Keratinocyte (primary cell): Measurements from ENCODE around the gene ENO2. TPM values are rescaled to one million over a fixed set of nuclear protein-coding genes. Genes with fewer than 3 reads are reported as not detected.

Source experiments
- DNase-seq: peaks from one replicate; pipeline ENCODE4 v3.0.0-alpha.2; 2011; ENCODE audit warnings: low read depth, missing footprints, low spot score
- FAIRE-seq: peaks from 2 replicates; lab custom pipeline; 2011; peaks lifted over from hg19 to GRCh38; lab: Jason Lieb, UNC
- H2AFZ ChIP-seq: 2 replicates; pipeline ENCODE4 v1.6.0; 2012; ENCODE audit warnings: low read length, control low read depth, inconsistent platforms; ENCODE audit not compliant: control insufficient read depth
- H3K27ac ChIP-seq: 2 replicates; pipeline ENCODE4 v1.5.1; 2011; ENCODE audit warnings: low read length; ENCODE audit not compliant: control insufficient read depth, insufficient read depth
- H3K27me3 ChIP-seq: 3 replicates; pipeline ENCODE4 v1.6.0; 2011; ENCODE audit warnings: low read length; ENCODE audit not compliant: control insufficient read depth, insufficient read depth; ENCODE audit errors: extremely low read depth
- H3K36me3 ChIP-seq, 2 experiments: 2 replicates in 1 of 2; 3 replicates in 1 of 2; pipeline ENCODE4 v1.5.1; 2011; ENCODE audit warnings: low read length in 2 of 2, mild to moderate bottlenecking in 1 of 2; ENCODE audit not compliant: control insufficient read depth in 2 of 2, insufficient read depth in 2 of 2; ENCODE audit errors: extremely low read depth in 1 of 2
- H3K4me1 ChIP-seq: 3 replicates; pipeline ENCODE4 v1.5.1; 2011; ENCODE audit warnings: low read length; ENCODE audit not compliant: control insufficient read depth, insufficient read depth; ENCODE audit errors: extremely low read depth
- H3K4me2 ChIP-seq: 3 replicates; pipeline ENCODE4 v1.6.0; 2011; ENCODE audit warnings: low read depth, low read length; ENCODE audit not compliant: control insufficient read depth, insufficient read depth; ENCODE audit errors: extremely low read depth
- H3K4me3 ChIP-seq, 3 experiments: fragments of 200-600 bp in 1 of 3; sonication (generic) in 1 of 3; 2 replicates in 2 of 3; 3 replicates in 1 of 3; pipeline ENCODE4 v1.5.1; 2011 to 2016; ENCODE audit warnings: low read length in 3 of 3, mild to moderate bottlenecking in 3 of 3, control low read depth in 2 of 3, inconsistent platforms in 1 of 3, low read depth in 1 of 3, mixed read lengths in 1 of 3, mixed run types in 1 of 3, moderate library complexity in 1 of 3; ENCODE audit not compliant: control insufficient read depth in 2 of 3, insufficient read depth in 2 of 3; ENCODE audit errors: extremely low read depth in 1 of 3
- H3K79me2 ChIP-seq: 2 replicates; pipeline ENCODE4 v1.6.0; 2012; ENCODE audit warnings: low read length; ENCODE audit not compliant: control insufficient read depth, insufficient read depth
- H3K9ac ChIP-seq: 3 replicates; pipeline ENCODE4 v1.6.0; 2011; ENCODE audit warnings: low read length; ENCODE audit not compliant: control insufficient read depth, insufficient read depth; ENCODE audit errors: extremely low read depth
- H3K9me1 ChIP-seq: 3 replicates; pipeline ENCODE4 v1.6.0; 2011; ENCODE audit warnings: low read length; ENCODE audit not compliant: control insufficient read depth, insufficient read depth; ENCODE audit errors: extremely low read depth
- H3K9me3 ChIP-seq: 2 replicates; pipeline ENCODE4 v1.5.1; 2012; ENCODE audit warnings: low read depth, low read length; ENCODE audit not compliant: control insufficient read depth
- H4K20me1 ChIP-seq: 3 replicates; pipeline ENCODE4 v1.6.0; 2011; ENCODE audit warnings: low read length; ENCODE audit not compliant: control insufficient read depth, insufficient read depth; ENCODE audit errors: extremely low read depth
- CTCF ChIP-seq, 3 experiments: IDR thresholded peaks in 1 of 3; conservative IDR thresholded peaks in 1 of 3; optimal IDR thresholded peaks in 1 of 3; 2 replicates in 2 of 3; 3 replicates in 1 of 3; pipeline versions ENCODE3 to v1.5.1; 2011; ENCODE audit warnings: low read length in 3 of 3, mild to moderate bottlenecking in 3 of 3, moderate library complexity in 2 of 3, control low read depth in 1 of 3, inconsistent platforms in 1 of 3; ENCODE audit not compliant: insufficient read depth in 2 of 3; ENCODE audit errors: extremely low read depth in 1 of 3
- EZH2 ChIP-seq: IDR thresholded peaks from one replicate; pipeline ENCODE4 v1.6.1; 2012; ENCODE audit warnings: inconsistent platforms, mild to moderate bottlenecking, low read length, moderate library complexity
- dilution Hi-C: fragments of 300-500 bp; cut with MboI; formaldehyde crosslinking; loops from one replicate; pipeline ENCODE4 v1.7.0; 2020; ENCODE audit warnings: low sequenced_read_pairs; ENCODE audit not compliant: extremely low pct_ligation_motif_present
- polyA plus RNA-seq, 5 experiments: library from polyadenylated mRNA; depleted of rRNA in 3 of 5; stranded (reverse) in 3 of 5; stranded (forward) in 1 of 5; unstranded in 1 of 5; fragments of >200 nt; gene quantifications; 1 replicate in 1 of 5; 2 replicates in 3 of 5; 3 replicates in 1 of 5; pipeline versions ENCODE4 v1.2.1 to v1.2.3, GENCODE V29; 2011 to 2012; ENCODE audit warnings: missing spikeins in 2 of 5, low read depth in 1 of 5, low replicate concordance in 1 of 5

The ENO2 gene
- polyA plus RNA-seq, 1 donor (not counting 4 experiments of a cell fraction or from before 2014, with no cell fraction given), result 1.7 TPM

DNA sequence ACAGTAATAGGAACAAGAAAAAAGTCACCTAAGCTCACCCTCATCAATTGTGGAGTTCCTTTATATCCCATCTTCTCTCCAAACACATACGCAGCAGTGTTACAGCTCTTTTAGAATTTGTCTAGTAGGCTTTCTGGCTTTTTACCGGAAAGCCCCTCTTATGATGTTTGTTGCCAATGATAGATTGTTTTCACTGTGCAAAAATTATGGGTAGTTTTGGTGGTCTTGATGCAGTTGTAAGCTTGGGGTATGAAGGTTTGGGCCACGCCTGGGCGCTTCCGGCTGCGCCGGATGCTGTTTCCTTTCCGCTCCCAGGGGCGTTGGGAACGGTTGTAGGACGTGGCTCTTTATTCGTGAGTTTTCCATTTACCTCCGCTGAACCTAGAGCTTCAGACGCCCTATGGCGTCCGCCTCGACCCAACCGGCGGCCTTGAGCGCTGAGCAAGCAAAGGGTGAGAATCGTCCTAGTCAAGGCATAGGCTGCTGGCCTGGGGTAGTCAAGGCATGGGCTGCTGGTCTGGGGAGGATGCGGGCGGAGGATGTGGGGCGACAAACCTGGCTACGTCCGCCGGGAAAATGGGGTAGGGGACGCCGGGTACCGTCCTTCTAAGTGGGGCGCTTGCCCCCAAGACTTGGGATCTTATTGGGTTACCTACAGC lies 29.5 kb downstream of the ENO2 start, which contains the start of the genes C12orf57 and RNU7-1:
C12orf57 (plus strand) TSS at position 301 of the 659 bp plus-strand sequence; CDS start at position 401, 100 bp downstream.
RNU7-1 (plus strand) TSS at position 95 of the 659 bp plus-strand sequence.
- DNase-seq (no peak), FAIRE-seq (no peak)
- H3K9me1 ChIP-seq, result no peaks in the 10 kb centered on the region
- peak within 1 kb of the TSS; percentile 95 for H3K4me2 ChIP-seq
- no peaks in the 10 kb centered on the region for H3K27me3 ChIP-seq
- no peak for TF ChIP-seq EZH2
- no peak for TF ChIP-seq CTCF (optimal IDR thresholded peaks at IDR 0.05 in 1 of 3, IDR thresholded peaks at IDR 0.05 in 1 of 3, conservative IDR thresholded peaks at IDR 0.05 in 1 of 3; ENCODE audit: extremely low read depth in 1 of 3, insufficient read depth in 2 of 3, low read length in 3 of 3)
- peaks cover 6% of the 10 kb centered on the region for H3K79me2 ChIP-seq
- H3K27ac ChIP-seq, result peak within 1 kb of the TSS; percentile 100
- peak within 1 kb of the TSS; percentile 87 for H3K9ac ChIP-seq
- H3K9me3 ChIP-seq, result no peaks in the 10 kb centered on the region
- H3K4me1 ChIP-seq, result peaks cover 27% of the 10 kb centered on the region
- peak within 1 kb of the TSS; percentile 68 for H2AFZ ChIP-seq
- dilution Hi-C loops, result no loop called here
- H4K20me1 ChIP-seq, result no peaks in the 10 kb centered on the region
- peak within 1 kb of the TSS; percentile 42 to 74 (median 56) for H3K4me3 ChIP-seq
- peaks cover 10 to 16% of the 10 kb centered on the region in 2 experiments for H3K36me3 ChIP-seq

DNA sequence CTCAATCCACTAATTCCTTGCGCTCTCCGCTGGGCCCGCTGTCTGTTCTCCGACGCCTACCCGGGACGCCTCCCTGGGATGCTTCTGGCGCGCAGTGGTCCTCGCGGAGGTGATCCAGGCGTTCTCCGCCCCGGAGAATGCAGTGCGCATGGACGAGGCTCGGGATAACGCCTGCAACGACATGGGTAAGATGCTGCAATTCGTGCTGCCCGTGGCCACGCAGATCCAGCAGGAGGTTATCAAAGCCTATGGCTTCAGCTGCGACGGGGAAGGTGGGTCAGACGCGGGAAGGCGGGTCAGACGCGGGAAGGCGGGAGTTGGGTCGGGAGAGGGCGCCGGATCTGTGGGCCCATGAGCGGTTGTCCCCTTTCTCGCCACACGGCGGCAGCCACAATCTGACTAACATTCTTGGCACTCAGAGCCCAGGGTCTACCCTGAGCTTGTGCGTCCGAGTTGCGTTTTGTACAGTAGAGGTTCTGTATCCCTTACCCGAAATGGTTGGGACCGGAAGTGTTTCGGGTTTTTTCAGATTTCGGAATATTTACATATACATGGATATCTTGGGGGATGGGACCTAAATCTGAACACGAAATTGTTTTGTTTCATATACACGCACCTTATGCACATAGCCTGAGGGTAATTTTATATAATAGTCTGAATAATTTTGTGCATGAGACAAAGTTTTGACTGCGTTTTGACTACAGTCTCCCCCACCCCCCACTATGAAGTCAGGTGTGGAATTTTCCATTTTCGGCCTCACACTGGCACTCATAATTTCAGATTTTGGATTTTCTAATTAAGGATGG lies 30.2 kb downstream of the ENO2 start:
- H3K9me3 ChIP-seq, result no peaks in the 10 kb centered on the region
- no peaks in the 10 kb centered on the region for H3K9me1 ChIP-seq
- H2AFZ ChIP-seq, result peak overlapping the region; percentile 10
- peak overlapping the region; percentile 100 for H3K27ac ChIP-seq
- H3K4me2 ChIP-seq, result peak overlapping the region; percentile 95
- peak overlapping the region; percentile 87 for H3K9ac ChIP-seq
- H3K36me3 ChIP-seq, result peaks cover 5 to 13% of the 10 kb centered on the region in 2 experiments
- H3K27me3 ChIP-seq, result no peaks in the 10 kb centered on the region
- peak overlapping the region; percentile 42 to 74 (median 56) for H3K4me3 ChIP-seq
- H3K4me1 ChIP-seq, result peaks cover 27% of the 10 kb centered on the region
- TF ChIP-seq CTCF (optimal IDR thresholded peaks at IDR 0.05 in 1 of 3, IDR thresholded peaks at IDR 0.05 in 1 of 3, conservative IDR thresholded peaks at IDR 0.05 in 1 of 3; ENCODE audit: extremely low read depth in 1 of 3, insufficient read depth in 2 of 3, low read length in 3 of 3) (peak in 2 of 3 experiments; percentile 89 to 91), EZH2 (no peak)
- H4K20me1 ChIP-seq, result no peaks in the 10 kb centered on the region
- no peak for FAIRE-seq
- DNase-seq, result no peak
- dilution Hi-C loops, result no loop called here
- H3K79me2 ChIP-seq, result peaks cover 6% of the 10 kb centered on the region
